Nephron progenitor cell (in vitro differentiated cells): ENCODE data around the gene TUBB3.
"Not testable (repeated sequence)": the region's sequence is repeated elsewhere in the genome, so short reads cannot be mapped to it uniquely, and the experiment has no call there.

Experiments
- DNase-seq: peaks from one replicate; pipeline ENCODE4 v3.0.0; 2021
- H3K27ac Mint-ChIP-seq: 2 replicates; pipeline ENCODE4 v1.8.0; 2021; ENCODE audit warnings: mild to moderate bottlenecking, moderate library complexity, mixed read lengths
- H3K27me3 Mint-ChIP-seq: 2 replicates; pipeline ENCODE4 v1.8.0; 2021; ENCODE audit warnings: mild to moderate bottlenecking, low read depth, mixed read lengths; ENCODE audit not compliant: poor library complexity
- H3K36me3 Mint-ChIP-seq: 2 replicates; pipeline ENCODE4 v1.8.0; 2021; ENCODE audit warnings: low read depth, mixed read lengths
- H3K4me1 Mint-ChIP-seq: 2 replicates; pipeline ENCODE4 v1.8.0; 2021; ENCODE audit warnings: mixed read lengths
- H3K4me3 Mint-ChIP-seq: 2 replicates; pipeline ENCODE4 v1.8.0; 2021; ENCODE audit warnings: mild to moderate bottlenecking, moderate library complexity, mixed read lengths
- H3K9me3 Mint-ChIP-seq: 2 replicates; pipeline ENCODE4 v1.8.0; 2021; ENCODE audit warnings: mild to moderate bottlenecking, moderate library complexity, mixed read lengths
- CTCF ChIP-seq: fragments of 200-600 bp; sonication (generic); IDR thresholded peaks from 2 replicates; pipeline ENCODE4 v1.5.0; 2021; ENCODE audit warnings: antibody characterized with exemption

Gene TUBB3

GRCh38 chr16:89913408-89914387 is 9.4 kb upstream of the TUBB3 start:
- no peak for TF ChIP-seq CTCF
- Mint-ChIP-seq H3K27ac (peak overlapping the region; percentile 87), H3K36me3 (peaks cover 19% of the 10 kb centered on the region), H3K4me3 (no peak overlapping the region), H3K9me3 (no peaks in the 10 kb centered on the region), H3K4me1 (peaks cover 22% of the 10 kb centered on the region), H3K27me3 (peaks cover 3% of the 10 kb centered on the region)
- DNase-seq, result no peak

- H3K9me3 Mint-ChIP-seq, H3K4me3 Mint-ChIP-seq, H3K27me3 Mint-ChIP-seq, DNase-seq: not testable (repeated sequence)
- Mint-ChIP-seq H3K36me3 (peaks cover 13% of the 10 kb centered on the region), H3K27ac (peak overlapping the region; percentile 19), H3K4me1 (peaks cover 28% of the 10 kb centered on the region)
Observed at GRCh38 chr16:89914642-89915285, 8.4 kb upstream of the TUBB3 start.

- H3K36me3 Mint-ChIP-seq, result peaks cover 7% of the 10 kb centered on the region
- H3K4me3 Mint-ChIP-seq, result no peak overlapping the region
- peaks cover 3% of the 10 kb centered on the region for H3K27me3 Mint-ChIP-seq
- peaks cover 36% of the 10 kb centered on the region for H3K4me1 Mint-ChIP-seq
- no peak overlapping the region for H3K27ac Mint-ChIP-seq
- no peaks in the 10 kb centered on the region for H3K9me3 Mint-ChIP-seq
- TF ChIP-seq CTCF, result no peak
- DNase-seq, result no peak
Observed at GRCh38 chr16:89915303-89916232, 7.6 kb upstream of the TUBB3 start.

GRCh38 chr16:89917773-89918452 is 5.2 kb upstream of the TUBB3 start:
- no peak for TF ChIP-seq CTCF
- Mint-ChIP-seq H3K4me3 (peak overlapping the region; percentile 74), H3K27me3 (no peaks in the 10 kb centered on the region), H3K9me3 (no peaks in the 10 kb centered on the region), H3K27ac (no peak overlapping the region), H3K36me3 (no peaks in the 10 kb centered on the region), H3K4me1 (peaks cover 53% of the 10 kb centered on the region)
- peak; percentile 63 for DNase-seq

- H3K4me1 Mint-ChIP-seq, result peaks cover 53% of the 10 kb centered on the region
- TF ChIP-seq CTCF, result peak; percentile 48
- H3K27me3 Mint-ChIP-seq, result no peaks in the 10 kb centered on the region
- no peaks in the 10 kb centered on the region for H3K36me3 Mint-ChIP-seq
- H3K9me3 Mint-ChIP-seq, result no peaks in the 10 kb centered on the region
- peak; percentile 58 for DNase-seq
- H3K4me3 Mint-ChIP-seq, result peak within 1 kb of the TSS; percentile 74
- no peak within 1 kb of the TSS for H3K27ac Mint-ChIP-seq
Observed at GRCh38 chr16:89918453-89919347, 4.4 kb upstream of the TUBB3 start, which contains the start of gene MC1R. TSS of gene MC1R (plus strand) at chr16:89918862. CDS start at chr16:89919259, 397 bp downstream.
